Ishikawa (cell line): ENCODE data around the gene ACADSB.

Experiments used
- CEBPB ChIP-seq: IDR thresholded peaks from 2 replicates; pipeline ENCODE4 v1.6.1; 2012
- CREB1 ChIP-seq: IDR thresholded peaks from 2 replicates; pipeline ENCODE4 v1.6.1; 2012; ENCODE audit warnings: low read depth
- EGR1 ChIP-seq: IDR thresholded peaks from 2 replicates; pipeline ENCODE4 v1.6.1; 2012
- EP300 ChIP-seq: IDR thresholded peaks from 2 replicates; pipeline ENCODE4 v1.6.1; 2012; ENCODE audit warnings: borderline replicate concordance
- FOXM1 ChIP-seq: IDR thresholded peaks from 2 replicates; pipeline ENCODE4 v1.6.1; 2012; ENCODE audit warnings: low read depth, borderline replicate concordance
- MAX ChIP-seq: IDR thresholded peaks from 2 replicates; pipeline ENCODE4 v1.6.1; 2012
- NFIC ChIP-seq: IDR thresholded peaks from 2 replicates; pipeline ENCODE4 v1.6.1; 2012
- RAD21 ChIP-seq: IDR thresholded peaks from 2 replicates; pipeline ENCODE4 v1.6.1; 2012; ENCODE audit warnings: low read depth
- REST ChIP-seq: IDR thresholded peaks from 2 replicates; pipeline ENCODE4 v1.6.1; 2012; ENCODE audit warnings: low read depth, mild to moderate bottlenecking
- TAF1 ChIP-seq: IDR thresholded peaks from 2 replicates; pipeline ENCODE4 v1.6.1; 2012; ENCODE audit warnings: low read depth, mild to moderate bottlenecking
- TCF12 ChIP-seq: IDR thresholded peaks from 2 replicates; pipeline ENCODE4 v1.6.1; 2012; ENCODE audit warnings: low read depth
- TEAD4 ChIP-seq: IDR thresholded peaks from 2 replicates; pipeline ENCODE4 v1.6.1; 2012
- YY1 ChIP-seq: IDR thresholded peaks from 2 replicates; pipeline ENCODE4 v1.6.1; 2012; ENCODE audit warnings: low read depth
- ZBTB7A ChIP-seq: IDR thresholded peaks from 2 replicates; pipeline ENCODE4 v1.6.1; 2012; ENCODE audit warnings: low read depth
- TF ChIP-seq, protein P1 (sequence below): IDR thresholded peaks from 2 replicates; pipeline ENCODE4 v1.6.1; 2012

Gene ACADSB

GRCh38 chr10:122968698-122969097 is 40.1 kb upstream of the ACADSB start:
- TF ChIP-seq EP300 (no peak), NFIC (no peak), CEBPB (no peak), TEAD4 (no peak), TCF12 (no peak), FOXM1 (no peak), EGR1 (no peak), TAF1 (no peak), MAX (no peak), REST (no peak), RAD21 (no peak)
- TF ChIP-seq, protein P1, sequence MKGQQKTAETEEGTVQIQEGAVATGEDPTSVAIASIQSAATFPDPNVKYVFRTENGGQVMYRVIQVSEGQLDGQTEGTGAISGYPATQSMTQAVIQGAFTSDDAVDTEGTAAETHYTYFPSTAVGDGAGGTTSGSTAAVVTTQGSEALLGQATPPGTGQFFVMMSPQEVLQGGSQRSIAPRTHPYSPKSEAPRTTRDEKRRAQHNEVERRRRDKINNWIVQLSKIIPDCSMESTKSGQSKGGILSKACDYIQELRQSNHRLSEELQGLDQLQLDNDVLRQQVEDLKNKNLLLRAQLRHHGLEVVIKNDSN, result no peak

DNA sequence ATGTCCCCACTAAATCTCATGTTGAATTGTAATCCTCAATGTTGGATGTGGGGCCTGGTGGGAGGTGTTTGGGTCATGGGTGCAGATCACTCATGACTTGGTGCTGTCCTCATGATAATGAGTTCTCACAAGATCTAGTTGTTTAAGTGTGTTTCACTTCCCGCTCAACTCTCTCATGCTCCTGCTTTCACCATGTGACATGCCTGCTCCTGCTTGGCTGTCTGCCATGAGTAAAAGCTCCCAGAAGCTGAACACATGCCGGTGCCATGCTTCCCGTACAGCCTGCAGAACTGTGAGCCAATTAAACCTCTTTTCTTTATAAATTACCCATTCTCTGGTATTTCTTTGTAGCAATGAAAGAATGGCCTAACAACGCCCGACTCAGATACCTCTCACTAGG is 34.8 kb upstream of the ACADSB start:
- TF ChIP-seq TEAD4 (no peak), TAF1 (no peak), FOXM1 (no peak), NFIC (no peak), MAX (no peak), REST (no peak), EP300 (no peak), YY1 (no peak), ZBTB7A (no peak)

DNA sequence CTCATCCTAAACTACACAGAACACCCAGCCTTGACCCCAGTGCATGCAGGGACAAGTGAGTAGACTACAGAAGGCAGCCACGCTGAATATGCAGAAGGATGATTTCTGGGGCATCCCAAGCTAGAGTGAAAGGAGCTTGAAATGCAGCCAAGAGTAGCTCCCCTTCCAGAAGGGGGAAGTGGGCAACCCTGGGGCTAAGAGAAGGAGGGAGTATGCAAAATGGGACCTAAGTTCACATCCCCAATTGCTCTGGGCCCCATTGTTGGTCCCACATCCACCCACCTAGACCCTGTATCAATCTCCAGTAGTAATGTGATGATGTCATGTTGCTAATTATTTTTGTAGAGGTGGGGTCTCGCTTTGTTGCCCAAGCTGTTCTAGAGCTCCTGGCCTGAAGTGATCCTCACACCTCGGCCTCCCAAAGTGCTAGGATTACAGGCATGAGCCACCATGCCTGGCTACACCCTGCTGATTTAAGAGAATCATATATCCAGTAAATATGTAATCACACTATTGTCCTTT is 34.2 kb upstream of the ACADSB start:
- TF ChIP-seq REST, result no peak
- TF ChIP-seq ZBTB7A, result no peak

- TF ChIP-seq EP300, result peak; percentile 41; the same call in 1 of the 2 replicates
- peak; percentile 34; the same call in 1 of the 2 replicates for TF ChIP-seq ZBTB7A
- TF ChIP-seq TAF1, result peak; percentile 92
- peak; percentile 97 for TF ChIP-seq CREB1
- no peak for TF ChIP-seq CEBPB
- TF ChIP-seq YY1, result 0 out of 2 replicates have a peak, but pooled peaks have one; percentile 36
- no peak for TF ChIP-seq FOXM1
- peak; percentile 11; the same call in 1 of the 2 replicates for TF ChIP-seq NFIC
- TF ChIP-seq TCF12, result peak; percentile 78
- peak; percentile 47; the same call in 1 of the 2 replicates for TF ChIP-seq RAD21
- TF ChIP-seq, protein P1, result peak; percentile 1; the same call in 1 of the 2 replicates
- peak; percentile 90 for TF ChIP-seq MAX
- TF ChIP-seq EGR1, result no peak
- TF ChIP-seq REST, result no peak
- TF ChIP-seq TEAD4, result no peak; the same call in none of the 2 replicates
Measured at GRCh38 chr10:122980209-122981065, 28.4 kb upstream of the ACADSB start, which contains the start of gene PSTK. Gene PSTK (plus strand): TSS chr10:122980401. CDS start chr10:122980480, 79 bp downstream.
